Activated CD8-positive, alpha-beta T cell treated with anti-CD3 and anti-CD28 coated beads for 36 hours (primary cell): ENCODE measurements around the gene CREB1. TPM values are rescaled to one million over a fixed set of nuclear protein-coding genes. Genes with fewer than 3 reads are reported as not detected.
A peak's percentile ranks its signal among the peaks of the same experiment; 100 is the strongest.

Experiments used
- ATAC-seq: fragments of 200-7000 bp; cut with Tn5 transposase; one replicate; pipeline ENCODE4 v1.10.0; 2021; ENCODE audit warnings: mild to moderate bottlenecking, moderate library complexity
- CTCF ChIA-PET: fragments of 350-600 bp; sonication (Branson Sonifier 250); formaldehyde crosslinking; loops from one replicate; lab custom pipeline; 2021; ENCODE audit warnings: antibody characterized with exemption; lab: Charles Lee
- POLR2A ChIA-PET: fragments of 350-600 bp; sonication (Branson Sonifier 250); formaldehyde crosslinking; loops from one replicate; lab custom pipeline; 2021; ENCODE audit warnings: antibody characterized with exemption; lab: Charles Lee
- DNase-seq: peaks from one replicate; pipeline ENCODE4 v3.0.0-alpha.2; 2020
- H3K27ac Mint-ChIP-seq: one replicate; pipeline ENCODE4 v1.8.0; 2021; ENCODE audit warnings: mild to moderate bottlenecking, mixed read lengths
- H3K27me3 Mint-ChIP-seq: one replicate; pipeline ENCODE4 v1.8.0; 2021; ENCODE audit warnings: mixed read lengths
- H3K36me3 Mint-ChIP-seq: one replicate; pipeline ENCODE4 v1.8.0; 2021; ENCODE audit warnings: low read depth, mixed read lengths
- H3K4me1 Mint-ChIP-seq: one replicate; pipeline ENCODE4 v1.8.0; 2021; ENCODE audit warnings: low read depth, mixed read lengths
- H3K4me3 Mint-ChIP-seq: one replicate; pipeline ENCODE4 v1.8.0; 2021; ENCODE audit warnings: mild to moderate bottlenecking, moderate library complexity, mixed read lengths
- H3K9me3 Mint-ChIP-seq: one replicate; pipeline ENCODE4 v1.8.0; 2021; ENCODE audit warnings: mixed read lengths
- intact Hi-C: fragments of 100-400 bp; cut with micrococcal nuclease; formaldehyde crosslinking; loops from one replicate; pipeline ENCODE4 v1.10.0; 2022
- total RNA-seq, 2 experiments: library from RNA; stranded (reverse); gene quantifications; one replicate each; pipeline ENCODE4 v1.2.3, GENCODE V29; 2021
- TF ChIP-seq, protein P1 (sequence below): fragments of 200-600 bp; IDR thresholded peaks from one replicate; pipeline ENCODE4 v1.8.0; 2022; ENCODE audit warnings: antibody characterized with exemption, mild to moderate bottlenecking

Gene CREB1
- total RNA-seq, 2 experiments from 2014 or later: 92.8 to 95.8 TPM

DNA sequence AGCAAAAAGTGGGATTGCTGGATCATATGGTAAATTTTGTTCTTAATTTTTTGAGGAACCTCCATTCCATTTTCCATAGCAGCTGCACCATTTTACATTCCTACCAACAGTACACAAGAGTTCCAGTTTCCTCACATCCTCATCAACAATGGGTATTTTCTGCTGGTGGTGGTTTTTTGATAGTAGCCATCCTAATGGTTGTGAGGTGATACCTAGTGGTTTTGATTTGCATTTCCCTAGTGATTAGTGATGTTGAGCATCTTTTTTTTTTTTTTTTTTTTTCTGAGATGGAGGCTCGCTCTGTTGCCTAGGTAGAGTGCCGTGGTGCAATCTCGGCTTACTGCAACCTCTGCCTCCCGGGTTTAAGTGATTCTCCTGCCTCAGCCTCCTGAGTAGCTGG lies 65.0 kb downstream of the CREB1 start:
- Mint-ChIP-seq H3K27me3 (no peaks in the 10 kb centered on the region), H3K27ac (peak overlapping the region; percentile 5), H3K9me3 (peaks cover 12% of the 10 kb centered on the region), H3K4me1 (peaks cover 9% of the 10 kb centered on the region), H3K4me3 (no peak overlapping the region), H3K36me3 (peaks cover 49% of the 10 kb centered on the region)
- TF ChIP-seq, protein P1, sequence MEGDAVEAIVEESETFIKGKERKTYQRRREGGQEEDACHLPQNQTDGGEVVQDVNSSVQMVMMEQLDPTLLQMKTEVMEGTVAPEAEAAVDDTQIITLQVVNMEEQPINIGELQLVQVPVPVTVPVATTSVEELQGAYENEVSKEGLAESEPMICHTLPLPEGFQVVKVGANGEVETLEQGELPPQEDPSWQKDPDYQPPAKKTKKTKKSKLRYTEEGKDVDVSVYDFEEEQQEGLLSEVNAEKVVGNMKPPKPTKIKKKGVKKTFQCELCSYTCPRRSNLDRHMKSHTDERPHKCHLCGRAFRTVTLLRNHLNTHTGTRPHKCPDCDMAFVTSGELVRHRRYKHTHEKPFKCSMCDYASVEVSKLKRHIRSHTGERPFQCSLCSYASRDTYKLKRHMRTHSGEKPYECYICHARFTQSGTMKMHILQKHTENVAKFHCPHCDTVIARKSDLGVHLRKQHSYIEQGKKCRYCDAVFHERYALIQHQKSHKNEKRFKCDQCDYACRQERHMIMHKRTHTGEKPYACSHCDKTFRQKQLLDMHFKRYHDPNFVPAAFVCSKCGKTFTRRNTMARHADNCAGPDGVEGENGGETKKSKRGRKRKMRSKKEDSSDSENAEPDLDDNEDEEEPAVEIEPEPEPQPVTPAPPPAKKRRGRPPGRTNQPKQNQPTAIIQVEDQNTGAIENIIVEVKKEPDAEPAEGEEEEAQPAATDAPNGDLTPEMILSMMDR: no peak
- ChIA-PET CTCF (no interaction called here), POLR2A (no interaction called here)
- intact Hi-C loops: loop anchor here (10.0 kb wide), 1 partner anchor 60 kb away; no protein-coding TSS in a partner anchor
- DNase-seq (no peak), ATAC-seq (no peak)

DNA sequence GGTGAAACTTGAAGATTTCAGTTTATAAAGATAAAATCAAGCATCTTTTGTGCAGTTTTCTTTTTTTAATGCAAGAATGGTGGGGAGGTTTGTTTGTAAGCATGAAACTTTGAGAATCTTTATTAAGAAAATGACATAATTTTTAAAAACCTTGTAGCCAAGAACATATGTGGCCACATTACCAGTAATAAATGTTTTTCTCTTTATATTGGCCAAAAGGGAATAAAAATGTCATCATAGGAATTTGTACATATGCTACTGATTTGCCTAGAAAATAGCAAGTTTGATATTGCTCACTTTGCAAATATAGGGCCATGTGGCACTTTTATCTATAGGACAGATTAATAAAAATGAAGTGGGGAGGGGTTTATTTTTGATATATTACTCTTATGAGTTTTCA lies 69.9 kb downstream of the CREB1 start:
- ChIA-PET POLR2A (no interaction called here), CTCF (interaction anchor here (1.1 kb wide), 1 partner anchor 13 kb away, joined by 3 read pairs; no protein-coding TSS in a partner anchor)
- H3K27me3 Mint-ChIP-seq: no peaks in the 10 kb centered on the region
- TF ChIP-seq, protein P1: no peak
- no peak overlapping the region for H3K4me3 Mint-ChIP-seq
- H3K27ac Mint-ChIP-seq: no peak overlapping the region
- DNase-seq: no peak
- no peak for ATAC-seq
- intact Hi-C loops: loop anchor here (10.0 kb wide), 1 partner anchor 65 kb away; no protein-coding TSS in a partner anchor
- H3K9me3 Mint-ChIP-seq: no peaks in the 10 kb centered on the region
- peaks cover 23% of the 10 kb centered on the region for H3K4me1 Mint-ChIP-seq
- H3K36me3 Mint-ChIP-seq: peaks cover 18% of the 10 kb centered on the region

GRCh38 chr2:207600231-207600630 lies 70.5 kb downstream of the CREB1 start:
- H3K9me3 Mint-ChIP-seq: no peaks in the 10 kb centered on the region
- ChIA-PET CTCF (interaction anchor here (1.1 kb wide), 1 partner anchor 12 kb away, joined by 3 read pairs; no protein-coding TSS in a partner anchor), POLR2A (no interaction called here)
- no peak overlapping the region for H3K4me3 Mint-ChIP-seq
- no peak for DNase-seq
- peaks cover 22% of the 10 kb centered on the region for H3K36me3 Mint-ChIP-seq
- no peak for ATAC-seq
- H3K27ac Mint-ChIP-seq: no peak overlapping the region
- intact Hi-C loops: no loop called here
- no peaks in the 10 kb centered on the region for H3K27me3 Mint-ChIP-seq
- TF ChIP-seq, protein P1: no peak
- peaks cover 22% of the 10 kb centered on the region for H3K4me1 Mint-ChIP-seq

DNA sequence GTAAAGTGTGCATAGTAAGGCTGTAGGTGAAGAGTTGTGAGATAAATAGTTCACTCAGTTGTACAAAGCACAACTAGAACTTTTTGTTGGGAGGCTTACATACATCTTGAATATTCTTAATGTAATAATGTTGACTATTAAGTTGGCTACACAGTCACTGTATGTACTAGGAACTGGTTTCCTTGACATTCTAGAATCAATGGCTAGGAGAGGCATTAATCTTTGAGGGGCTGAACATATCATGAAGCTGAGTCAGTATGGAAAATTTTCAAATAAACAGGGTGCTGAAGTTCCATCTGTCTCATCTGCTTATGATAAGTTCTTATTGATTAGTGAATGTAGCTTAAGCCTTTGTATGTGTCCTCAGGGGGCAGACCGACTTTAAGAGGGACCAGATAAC lies 72.0 kb downstream of the CREB1 start:
- ATAC-seq (no peak), DNase-seq (no peak)
- ChIA-PET POLR2A (interaction anchor here (0.6 to 1.0 kb wide), 2 partner anchors 23 to 71 kb away, joined by 3 read pairs; partner anchors contain the start of gene METTL21A), CTCF (interaction anchor here (1.1 kb wide), 1 partner anchor 12 kb away, joined by 3 read pairs; no protein-coding TSS in a partner anchor)
- H3K27ac Mint-ChIP-seq: peak overlapping the region; percentile 70
- H3K9me3 Mint-ChIP-seq: no peaks in the 10 kb centered on the region
- TF ChIP-seq, protein P1: no peak
- peaks cover 22% of the 10 kb centered on the region for H3K36me3 Mint-ChIP-seq
- intact Hi-C loops: no loop called here
- H3K27me3 Mint-ChIP-seq: no peaks in the 10 kb centered on the region
- H3K4me3 Mint-ChIP-seq: no peak overlapping the region
- peaks cover 21% of the 10 kb centered on the region for H3K4me1 Mint-ChIP-seq

GRCh38 chr2:207603486-207603885 lies 73.7 kb downstream of the CREB1 start:
- Mint-ChIP-seq H3K27ac (peak overlapping the region; percentile 57), H3K9me3 (no peaks in the 10 kb centered on the region), H3K27me3 (no peaks in the 10 kb centered on the region), H3K4me3 (no peak overlapping the region), H3K36me3 (peaks cover 24% of the 10 kb centered on the region), H3K4me1 (peaks cover 21% of the 10 kb centered on the region)
- CTCF ChIA-PET: interaction anchor here (0.6 to 1.8 kb wide), 2 partner anchors 23 to 638 kb away, joined by 3 to 6 read pairs; no protein-coding TSS in a partner anchor
- POLR2A ChIA-PET: interaction anchor here (2.5 kb wide), 1 partner anchor 22 kb away, joined by 8 read pairs; the partner anchor contains the start of gene METTL21A
- ATAC-seq (no peak), DNase-seq (no peak)
- TF ChIP-seq, protein P1: no peak
- intact Hi-C loops: no loop called here
